Activated CD8-positive, alpha-beta T cell treated with anti-CD3 and anti-CD28 coated beads for 36 hours (primary cell): ENCODE data around the gene FBXL17. TPM values are rescaled to one million over a fixed set of nuclear protein-coding genes. Genes with fewer than 3 reads are reported as not detected.

Experiments
- ATAC-seq: fragments of 200-7000 bp; cut with Tn5 transposase; one replicate; pipeline ENCODE4 v1.10.0; 2021; ENCODE audit warnings: mild to moderate bottlenecking, moderate library complexity
- CTCF ChIA-PET: fragments of 350-600 bp; sonication (Branson Sonifier 250); formaldehyde crosslinking; loops from one replicate; lab custom pipeline; 2021; ENCODE audit warnings: antibody characterized with exemption; lab: Charles Lee
- POLR2A ChIA-PET: fragments of 350-600 bp; sonication (Branson Sonifier 250); formaldehyde crosslinking; loops from one replicate; lab custom pipeline; 2021; ENCODE audit warnings: antibody characterized with exemption; lab: Charles Lee
- DNase-seq: peaks from one replicate; pipeline ENCODE4 v3.0.0-alpha.2; 2020
- H3K27ac Mint-ChIP-seq: one replicate; pipeline ENCODE4 v1.8.0; 2021; ENCODE audit warnings: mild to moderate bottlenecking, mixed read lengths
- H3K27me3 Mint-ChIP-seq: one replicate; pipeline ENCODE4 v1.8.0; 2021; ENCODE audit warnings: mixed read lengths
- H3K36me3 Mint-ChIP-seq: one replicate; pipeline ENCODE4 v1.8.0; 2021; ENCODE audit warnings: low read depth, mixed read lengths
- H3K4me1 Mint-ChIP-seq: one replicate; pipeline ENCODE4 v1.8.0; 2021; ENCODE audit warnings: low read depth, mixed read lengths
- H3K4me3 Mint-ChIP-seq: one replicate; pipeline ENCODE4 v1.8.0; 2021; ENCODE audit warnings: mild to moderate bottlenecking, moderate library complexity, mixed read lengths
- H3K9me3 Mint-ChIP-seq: one replicate; pipeline ENCODE4 v1.8.0; 2021; ENCODE audit warnings: mixed read lengths
- intact Hi-C: fragments of 100-400 bp; cut with micrococcal nuclease; formaldehyde crosslinking; loops from one replicate; pipeline ENCODE4 v1.10.0; 2022
- total RNA-seq, 2 experiments: library from RNA; stranded (reverse); gene quantifications; one replicate each; pipeline ENCODE4 v1.2.3, GENCODE V29; 2021
- TF ChIP-seq, protein P1 (sequence below): fragments of 200-600 bp; IDR thresholded peaks from one replicate; pipeline ENCODE4 v1.8.0; 2022; ENCODE audit warnings: antibody characterized with exemption, mild to moderate bottlenecking

The FBXL17 gene
- total RNA-seq, 2 experiments from 2014 or later: 3.0 to 5.3 TPM

DNA sequence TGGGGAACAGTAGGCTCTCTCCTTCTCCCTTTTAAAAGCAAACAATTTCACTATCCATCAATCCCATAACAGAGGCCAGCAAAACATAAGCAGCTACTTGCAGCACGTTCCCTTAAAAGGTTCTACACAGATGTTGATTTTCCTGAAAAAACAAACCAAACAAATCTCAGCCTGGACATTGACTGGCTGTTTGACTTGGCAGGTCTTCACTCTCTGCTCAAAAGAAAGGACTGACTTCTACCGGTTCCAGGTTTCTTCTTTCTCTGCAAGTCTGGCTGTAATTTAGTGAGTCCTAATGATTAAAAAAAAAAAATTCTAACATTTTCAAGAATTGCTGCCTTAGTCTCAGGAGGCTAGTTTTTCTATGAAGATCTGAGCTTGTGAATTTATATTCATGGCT is 508.0 kb downstream of the FBXL17 start:
- peaks cover 2% of the 10 kb centered on the region for H3K4me1 Mint-ChIP-seq
- POLR2A ChIA-PET: no interaction called here
- TF ChIP-seq, protein P1, sequence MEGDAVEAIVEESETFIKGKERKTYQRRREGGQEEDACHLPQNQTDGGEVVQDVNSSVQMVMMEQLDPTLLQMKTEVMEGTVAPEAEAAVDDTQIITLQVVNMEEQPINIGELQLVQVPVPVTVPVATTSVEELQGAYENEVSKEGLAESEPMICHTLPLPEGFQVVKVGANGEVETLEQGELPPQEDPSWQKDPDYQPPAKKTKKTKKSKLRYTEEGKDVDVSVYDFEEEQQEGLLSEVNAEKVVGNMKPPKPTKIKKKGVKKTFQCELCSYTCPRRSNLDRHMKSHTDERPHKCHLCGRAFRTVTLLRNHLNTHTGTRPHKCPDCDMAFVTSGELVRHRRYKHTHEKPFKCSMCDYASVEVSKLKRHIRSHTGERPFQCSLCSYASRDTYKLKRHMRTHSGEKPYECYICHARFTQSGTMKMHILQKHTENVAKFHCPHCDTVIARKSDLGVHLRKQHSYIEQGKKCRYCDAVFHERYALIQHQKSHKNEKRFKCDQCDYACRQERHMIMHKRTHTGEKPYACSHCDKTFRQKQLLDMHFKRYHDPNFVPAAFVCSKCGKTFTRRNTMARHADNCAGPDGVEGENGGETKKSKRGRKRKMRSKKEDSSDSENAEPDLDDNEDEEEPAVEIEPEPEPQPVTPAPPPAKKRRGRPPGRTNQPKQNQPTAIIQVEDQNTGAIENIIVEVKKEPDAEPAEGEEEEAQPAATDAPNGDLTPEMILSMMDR: no peak

DNA sequence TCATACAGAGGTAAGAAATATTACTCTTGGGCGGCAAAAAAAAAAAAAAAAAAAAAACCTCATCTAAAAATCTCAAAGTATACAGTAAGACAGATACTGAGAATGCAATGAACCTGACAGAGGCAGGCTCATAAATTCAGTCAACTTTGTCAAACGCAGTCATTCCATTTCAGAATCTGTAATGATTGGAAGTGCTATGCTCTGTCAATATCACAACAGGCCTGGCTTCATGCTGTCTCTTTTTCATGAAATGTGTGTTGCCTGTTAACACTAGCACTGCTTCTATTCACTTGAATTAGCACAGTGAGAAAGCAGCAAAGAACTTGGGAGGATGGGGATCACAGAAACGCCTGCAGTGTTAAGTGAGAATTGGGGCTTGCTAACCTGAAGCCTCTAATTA is 510.9 kb downstream of the FBXL17 start:
- no peak for DNase-seq
- no peaks in the 10 kb centered on the region for H3K27me3 Mint-ChIP-seq
- H3K4me1 Mint-ChIP-seq: peaks cover 2% of the 10 kb centered on the region
- ChIA-PET CTCF (no interaction called here), POLR2A (no interaction called here)
- no peaks in the 10 kb centered on the region for H3K9me3 Mint-ChIP-seq
- H3K36me3 Mint-ChIP-seq: no peaks in the 10 kb centered on the region
- no peak overlapping the region for H3K4me3 Mint-ChIP-seq
- ATAC-seq: no peak
- intact Hi-C loops: no loop called here
- TF ChIP-seq, protein P1: no peak
- H3K27ac Mint-ChIP-seq: no peak overlapping the region

More for the DNA sequence above, 508.0 kb downstream of the FBXL17 start:
- H3K9me3 Mint-ChIP-seq: no peaks in the 10 kb centered on the region
- no peaks in the 10 kb centered on the region for H3K36me3 Mint-ChIP-seq
- DNase-seq: no peak
- H3K27ac Mint-ChIP-seq: no peak overlapping the region
- CTCF ChIA-PET: no interaction called here
- H3K27me3 Mint-ChIP-seq: no peaks in the 10 kb centered on the region
- ATAC-seq: no peak
- intact Hi-C loops: no loop called here
- no peak overlapping the region for H3K4me3 Mint-ChIP-seq

DNA sequence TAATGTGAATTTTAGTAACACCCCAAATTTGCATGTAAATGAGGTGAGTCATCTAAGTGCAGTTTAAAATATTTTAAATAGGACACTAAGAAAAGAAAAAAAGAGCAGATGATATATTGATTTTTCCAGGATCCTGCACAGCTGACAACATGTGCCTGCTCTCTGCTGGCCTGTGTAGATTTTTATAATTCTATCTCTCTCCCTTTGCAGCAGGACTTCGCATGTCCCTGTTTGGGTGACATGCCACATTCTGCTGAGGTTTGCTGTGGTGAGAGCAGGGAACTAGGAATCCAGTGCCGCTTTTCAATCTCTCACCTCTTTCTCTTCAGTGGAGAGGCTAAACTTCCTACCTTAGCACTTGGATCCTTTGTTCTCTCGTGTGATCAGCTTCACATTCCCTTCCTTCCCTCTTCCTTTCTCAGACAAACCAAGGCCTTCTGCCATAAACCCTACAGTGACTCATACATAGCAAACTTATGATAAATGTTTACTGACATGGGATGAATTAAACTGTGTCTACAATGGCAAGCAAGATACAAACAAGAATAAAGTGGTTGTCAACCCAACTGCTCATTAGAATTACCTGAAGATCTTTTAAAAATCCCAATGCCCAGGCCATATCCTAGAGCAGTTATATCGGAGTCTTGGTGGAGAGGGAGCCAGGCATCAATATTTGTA is 512.3 kb downstream of the FBXL17 start:
- DNase-seq (no peak), ATAC-seq (no peak)
- Mint-ChIP-seq H3K9me3 (no peaks in the 10 kb centered on the region), H3K36me3 (no peaks in the 10 kb centered on the region), H3K27me3 (no peaks in the 10 kb centered on the region), H3K4me3 (no peak overlapping the region), H3K27ac (no peak overlapping the region), H3K4me1 (no peaks in the 10 kb centered on the region)
- CTCF ChIA-PET: no interaction called here
- POLR2A ChIA-PET: no interaction called here
- intact Hi-C loops: no loop called here
- TF ChIP-seq, protein P1: no peak

- Mint-ChIP-seq H3K27ac (no peak overlapping the region), H3K4me1 (no peaks in the 10 kb centered on the region), H3K4me3 (no peak overlapping the region), H3K36me3 (no peaks in the 10 kb centered on the region), H3K9me3 (no peaks in the 10 kb centered on the region), H3K27me3 (no peaks in the 10 kb centered on the region)
- ChIA-PET POLR2A (no interaction called here), CTCF (no interaction called here)
- ATAC-seq (no peak), DNase-seq (no peak)
- intact Hi-C loops: no loop called here
- TF ChIP-seq, protein P1: no peak
These were observed 513.1 kb downstream of the FBXL17 start for GRCh38 chr5:107868650-107869409.

DNA sequence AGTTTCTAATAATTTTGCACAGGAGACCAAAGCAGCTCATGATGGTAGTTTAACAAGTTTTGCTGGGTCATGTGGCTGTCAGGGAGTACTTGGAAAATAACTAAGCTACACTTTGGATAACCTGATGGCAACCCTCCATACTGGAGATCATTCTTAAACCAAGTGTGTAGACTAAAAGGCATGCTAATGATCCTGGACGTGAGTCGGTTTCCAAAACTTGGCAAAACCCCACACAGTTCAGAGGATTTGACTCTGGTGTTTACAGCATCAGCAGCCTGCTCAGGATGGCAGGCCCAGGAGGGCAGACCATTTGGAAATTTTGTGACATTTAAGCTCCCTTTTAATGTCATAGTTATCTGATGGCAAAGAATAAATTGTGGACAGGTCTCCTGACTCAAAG is 514.6 kb downstream of the FBXL17 start:
- Mint-ChIP-seq H3K4me1 (no peaks in the 10 kb centered on the region), H3K27ac (no peak overlapping the region), H3K4me3 (no peak overlapping the region), H3K27me3 (no peaks in the 10 kb centered on the region), H3K9me3 (no peaks in the 10 kb centered on the region), H3K36me3 (no peaks in the 10 kb centered on the region)
- intact Hi-C loops: no loop called here
- TF ChIP-seq, protein P1: no peak
- DNase-seq (no peak), ATAC-seq (no peak)
- ChIA-PET POLR2A (no interaction called here), CTCF (no interaction called here)
